Esophagus muscularis mucosa (tissue), 4 donors: Measurements from ENCODE around the gene PHLPP1.

Source experiments
- CTCF ChIP-seq, 3 experiments: fragments of 200-600 bp in 2 of 3; fragments of 450-650 bp in 1 of 3; sonication (generic) in 2 of 3; IDR thresholded peaks; one replicate each; pipeline ENCODE4 v1.5.1; 2017 to 2019; ENCODE audit warnings: antibody characterized with exemption in 3 of 3, mild to moderate bottlenecking in 2 of 3, moderate library complexity in 1 of 3
- EP300 ChIP-seq: sonication (generic); formaldehyde crosslinking; IDR thresholded peaks from one replicate; pipeline ENCODE4 v1.6.1; 2017; ENCODE audit warnings: antibody characterized with exemption
- POLR2A ChIP-seq: fragments of 450-650 bp; IDR thresholded peaks from one replicate; pipeline ENCODE4 v1.6.1; 2017; ENCODE audit warnings: antibody characterized with exemption, moderate library complexity, mild to moderate bottlenecking, low read depth
- POLR2AphosphoS5 ChIP-seq, 2 donors: sonication (generic); formaldehyde crosslinking; IDR thresholded peaks; one replicate each; pipeline ENCODE4 v1.6.1; 2017; ENCODE audit warnings: antibody characterized with exemption in 2 of 2

GRCh38 chr18:62808123-62808522 lies 92.8 kb downstream of the PHLPP1 start:
- TF ChIP-seq CTCF (IDR thresholded peaks at IDR 0.05), result no peak
- TF ChIP-seq POLR2AphosphoS5 (IDR thresholded peaks at IDR 0.05), result no peak
- no peak for TF ChIP-seq POLR2A
- TF ChIP-seq EP300, result no peak
